Mesenchymal stem cell (in vitro differentiated cells and primary cell): Measurements from ENCODE around the gene MSI2. TPM values are rescaled to one million over a fixed set of nuclear protein-coding genes. Genes with fewer than 3 reads are reported as not detected.
A peak's percentile ranks its signal among the peaks of the same experiment; 100 is the strongest.

Experiments used
- DNase-seq: peaks from one replicate; pipeline ENCODE4 v3.0.0-alpha.2; 2013
- H2AFZ ChIP-seq: one replicate; pipeline ENCODE4 v1.6.1; 2013; ENCODE audit warnings: low read depth, mild to moderate bottlenecking, control low read depth, inconsistent platforms, low read length, moderate library complexity
- H2AK5ac ChIP-seq: 2 replicates; pipeline ENCODE4 v1.6.1; 2013; ENCODE audit warnings: low read length, moderate library complexity, mild to moderate bottlenecking, inconsistent platforms; ENCODE audit not compliant: severe bottlenecking
- H2BK120ac ChIP-seq: one replicate; pipeline ENCODE4 v1.6.1; 2013; ENCODE audit warnings: low read depth, mild to moderate bottlenecking, inconsistent platforms, low read length, moderate library complexity
- H2BK12ac ChIP-seq, 2 experiments: one replicate each; pipeline ENCODE4 v1.6.1; 2013; ENCODE audit warnings: inconsistent platforms in 2 of 2, low read length in 2 of 2, mild to moderate bottlenecking in 2 of 2, moderate library complexity in 2 of 2, control low read depth in 1 of 2
- H2BK15ac ChIP-seq: one replicate; pipeline ENCODE4 v1.6.1; 2013; ENCODE audit warnings: mild to moderate bottlenecking, low read depth, inconsistent platforms; ENCODE audit not compliant: poor library complexity, severe bottlenecking
- H2BK5ac ChIP-seq: 2 replicates; pipeline ENCODE4 v1.6.1; 2013; ENCODE audit warnings: low read depth, mild to moderate bottlenecking, low read length, control low read depth, inconsistent platforms; ENCODE audit not compliant: poor library complexity, severe bottlenecking
- H3K14ac ChIP-seq, 2 experiments: one replicate each; pipeline ENCODE4 v1.6.1; 2013; ENCODE audit warnings: inconsistent platforms in 2 of 2, low read length in 2 of 2, control low read depth in 1 of 2, mild to moderate bottlenecking in 1 of 2, moderate library complexity in 1 of 2
- H3K18ac ChIP-seq, 2 experiments: one replicate each; pipeline ENCODE4 v1.6.1; 2013; ENCODE audit warnings: inconsistent platforms in 2 of 2, low read length in 2 of 2, control low read depth in 1 of 2, low read depth in 1 of 2, mild to moderate bottlenecking in 1 of 2
- H3K23ac ChIP-seq, 2 experiments: one replicate each; pipeline ENCODE4 v1.6.1; 2013; ENCODE audit warnings: inconsistent platforms in 2 of 2, low read length in 2 of 2, mild to moderate bottlenecking in 2 of 2, moderate library complexity in 2 of 2, control low read depth in 1 of 2
- H3K27ac ChIP-seq: 2 replicates; pipeline ENCODE4 v1.5.1; 2013; ENCODE audit warnings: mild to moderate bottlenecking, moderate library complexity, low read length, control low read depth, inconsistent platforms; ENCODE audit not compliant: poor library complexity, severe bottlenecking
- H3K27me3 ChIP-seq, 2 experiments: 2 replicates each; pipeline versions ENCODE4 v1.6.1 to v1.7.0; 2013; ENCODE audit warnings: low read length in 2 of 2, mild to moderate bottlenecking in 2 of 2, moderate library complexity in 2 of 2, control low read depth in 1 of 2, inconsistent platforms in 1 of 2; ENCODE audit not compliant: control insufficient read depth in 1 of 2, insufficient read depth in 1 of 2
- H3K36me3 ChIP-seq, 2 experiments: 2 replicates each; pipeline versions ENCODE4 v1.6.1 to v1.7.0; 2013; ENCODE audit warnings: low read length in 2 of 2, control low read depth in 1 of 2, inconsistent platforms in 1 of 2, low read depth in 1 of 2, mild to moderate bottlenecking in 1 of 2; ENCODE audit not compliant: insufficient read depth in 2 of 2, control insufficient read depth in 1 of 2
- H3K4ac ChIP-seq, 2 experiments: one replicate each; pipeline ENCODE4 v1.6.1; 2013; ENCODE audit warnings: inconsistent platforms in 2 of 2, low read length in 2 of 2, mild to moderate bottlenecking in 2 of 2, moderate library complexity in 2 of 2, control low read depth in 1 of 2, low read depth in 1 of 2
- H3K4me1 ChIP-seq: 2 replicates; pipeline ENCODE4 v1.6.1; 2013; ENCODE audit warnings: low read depth, low read length, control low read depth; ENCODE audit not compliant: control insufficient read depth, insufficient read depth
- H3K4me2 ChIP-seq: 2 replicates; pipeline ENCODE4 v1.6.1; 2013; ENCODE audit warnings: low read length, mild to moderate bottlenecking, inconsistent platforms; ENCODE audit not compliant: poor library complexity, severe bottlenecking
- H3K4me3 ChIP-seq, 2 experiments: 2 replicates each; pipeline versions ENCODE4 v1.5.1 to v1.7.0; 2013; ENCODE audit warnings: low read length in 2 of 2, mild to moderate bottlenecking in 2 of 2, control low read depth in 1 of 2, low read depth in 1 of 2; ENCODE audit not compliant: insufficient read depth in 1 of 2
- H3K79me1 ChIP-seq: replicated peaks from 2 replicates; pipeline ENCODE4 v1.6.1; 2013; ENCODE audit warnings: mild to moderate bottlenecking, control low read depth, low read length, inconsistent platforms; ENCODE audit not compliant: poor library complexity, severe bottlenecking
- H3K9ac ChIP-seq: 2 replicates; pipeline ENCODE4 v1.7.0; 2013; ENCODE audit warnings: mild to moderate bottlenecking, low read length, moderate library complexity
- H3K9me3 ChIP-seq: 2 replicates; pipeline ENCODE4 v1.7.0; 2013; ENCODE audit warnings: mild to moderate bottlenecking, low read length; ENCODE audit not compliant: control insufficient read depth
- H4K8ac ChIP-seq: one replicate; pipeline ENCODE4 v1.6.1; 2013; ENCODE audit warnings: inconsistent platforms, mild to moderate bottlenecking, low read length, moderate library complexity
- H4K91ac ChIP-seq: one replicate; pipeline ENCODE4 v1.6.1; 2013; ENCODE audit warnings: mild to moderate bottlenecking, low read length, inconsistent platforms
- WGBS: methylation state at CpG from one replicate; pipeline ENCODE4 v1.1.7; 2013; ENCODE audit warnings: mixed read lengths; 5-methylcytosine and 5-hydroxymethylcytosine counted together
- polyA plus RNA-seq, 2 experiments: library from polyadenylated mRNA; stranded (reverse); fragments of 200-250 nt; gene quantifications; one replicate each; pipeline ENCODE4 v1.2.3, GENCODE V29; 2013

MSI2 gene
- 21.7 TPM for polyA plus RNA-seq (2013, experiment 1 of 2)
- polyA plus RNA-seq (2013, experiment 2 of 2), result 22.6 TPM

DNA sequence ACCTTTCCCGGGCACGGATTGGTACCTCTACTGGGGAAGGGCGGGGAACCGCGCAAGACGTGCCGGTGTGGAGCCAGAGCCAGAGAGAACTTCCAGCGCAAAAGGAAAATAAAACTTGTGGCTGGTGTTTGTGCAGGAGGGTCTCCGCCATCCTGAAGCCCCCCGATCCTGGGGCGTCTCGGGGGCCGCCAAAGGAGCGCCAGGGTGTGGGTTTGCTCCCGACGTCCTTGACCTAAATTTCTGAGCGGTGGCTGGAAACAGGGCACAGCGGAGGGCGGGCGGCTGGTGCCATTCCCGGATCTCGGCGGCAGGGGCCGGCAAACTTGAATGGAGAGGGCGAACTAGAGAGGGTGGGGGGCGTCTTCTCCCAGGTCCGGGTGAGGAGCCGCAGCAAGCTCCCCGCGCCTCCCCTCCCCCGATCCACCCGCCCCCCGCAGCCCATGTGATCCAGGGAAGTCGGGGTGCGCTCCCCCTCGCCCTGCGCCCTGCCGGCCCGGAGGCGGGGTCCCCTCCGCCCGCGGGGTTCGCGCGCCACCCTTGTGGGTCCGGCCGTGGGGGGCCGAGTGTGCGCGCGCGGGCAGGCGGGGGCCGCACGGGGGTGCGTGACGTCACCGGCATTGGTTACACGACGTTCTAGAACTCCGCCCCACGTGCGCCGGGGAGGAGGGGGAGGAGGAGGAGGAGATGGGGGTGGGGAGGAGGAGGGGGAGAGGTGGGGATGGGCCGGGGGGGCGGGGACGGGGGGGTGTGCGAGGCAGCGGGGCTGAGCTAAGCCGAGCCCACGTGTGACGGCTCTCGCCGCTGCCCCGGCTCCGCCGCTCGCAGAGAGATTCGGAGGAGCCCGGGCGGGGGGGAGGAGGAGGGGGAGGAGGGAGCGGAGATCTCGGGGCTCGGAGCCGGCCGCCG is at the start of gene MSI2:
Gene MSI2 (plus strand): TSS at position 748 of the 906 bp plus-strand sequence. CDS start 220 bp downstream, outside the sequence.
- peak within 1 kb of the TSS; percentile 67 to 74 for H3K4ac ChIP-seq
- 0% methylated on average over 25 of the region's 88 CpGs for WGBS
- peak within 1 kb of the TSS; percentile 81 to 90 for H3K18ac ChIP-seq
- peak within 1 kb of the TSS; percentile 91 for H4K8ac ChIP-seq
- peak within 1 kb of the TSS; percentile 85 for H3K9ac ChIP-seq
- peaks cover 0 to 11% of the 10 kb centered on the region in 2 experiments for H3K27me3 ChIP-seq
- H2BK15ac ChIP-seq, result peak within 1 kb of the TSS; percentile 97
- DNase-seq, result peak; percentile 84
- H2BK120ac ChIP-seq, result peak within 1 kb of the TSS; percentile 80
- peak within 1 kb of the TSS; percentile 83 to 84 for H3K4me3 ChIP-seq
- H3K23ac ChIP-seq, result peak within 1 kb of the TSS in 1 of 2 experiments; percentile 97
- peak within 1 kb of the TSS; percentile 61 for H4K91ac ChIP-seq
- H3K9me3 ChIP-seq, result peaks cover 4% of the 10 kb centered on the region
- no peak within 1 kb of the TSS for H2AK5ac ChIP-seq
- peaks cover 9% of the 10 kb centered on the region for H3K79me1 ChIP-seq
- no peaks in the 10 kb centered on the region for H3K36me3 ChIP-seq
- H3K4me1 ChIP-seq, result peaks cover 7% of the 10 kb centered on the region
- peak within 1 kb of the TSS; percentile 28 to 86 for H2BK12ac ChIP-seq
- peak within 1 kb of the TSS; percentile 71 for H2BK5ac ChIP-seq
- H2AFZ ChIP-seq, result peak within 1 kb of the TSS; percentile 53
- peak within 1 kb of the TSS in 1 of 2 experiments; percentile 77 for H3K14ac ChIP-seq
- peak within 1 kb of the TSS; percentile 23 for H3K27ac ChIP-seq
- peak within 1 kb of the TSS; percentile 72 for H3K4me2 ChIP-seq

DNA sequence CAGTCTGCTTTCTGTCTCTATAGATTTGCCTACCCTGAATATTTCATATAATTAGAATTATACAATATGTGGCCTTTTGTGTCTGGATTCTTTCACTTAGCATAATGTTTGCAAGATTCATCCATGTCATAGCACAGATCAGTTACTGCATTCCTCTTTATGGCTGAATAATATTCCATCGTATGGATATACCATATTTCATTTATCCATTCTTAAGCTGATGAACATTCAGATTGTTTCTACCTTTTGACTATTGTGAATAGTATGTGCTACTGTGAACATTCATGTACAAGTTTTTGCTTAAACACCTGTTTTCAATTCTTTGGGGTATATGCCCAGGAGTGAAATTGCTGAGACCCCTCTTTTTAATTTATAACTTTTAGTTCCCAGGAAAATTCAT is 49.4 kb upstream of the MSI2 start:
- no peaks in the 10 kb centered on the region for H3K79me1 ChIP-seq
- no peak overlapping the region for H2BK120ac ChIP-seq
- DNase-seq, result no peak
- H4K91ac ChIP-seq, result no peak overlapping the region
- H3K27me3 ChIP-seq, result peaks cover 4 to 8% of the 10 kb centered on the region in 2 experiments
- H2BK5ac ChIP-seq, result no peak overlapping the region
- no peaks in the 10 kb centered on the region for H3K36me3 ChIP-seq
- no peak overlapping the region for H3K14ac ChIP-seq
- no peak overlapping the region for H3K27ac ChIP-seq
- H3K4ac ChIP-seq, result no peak overlapping the region
- H3K18ac ChIP-seq, result no peak overlapping the region
- no peak overlapping the region for H2AFZ ChIP-seq
- H2AK5ac ChIP-seq, result no peak overlapping the region
- H3K4me2 ChIP-seq, result no peak overlapping the region
- no peak overlapping the region for H4K8ac ChIP-seq
- peaks cover 13% of the 10 kb centered on the region for H3K9me3 ChIP-seq
- no peaks in the 10 kb centered on the region for H3K4me1 ChIP-seq
- H3K9ac ChIP-seq, result no peak overlapping the region
- no CpG with 5 or more reads among the region's 1 CpG for WGBS
- H3K23ac ChIP-seq, result no peak overlapping the region
- H2BK12ac ChIP-seq, result no peak overlapping the region
- no peak overlapping the region for H2BK15ac ChIP-seq
- no peak overlapping the region for H3K4me3 ChIP-seq

DNA sequence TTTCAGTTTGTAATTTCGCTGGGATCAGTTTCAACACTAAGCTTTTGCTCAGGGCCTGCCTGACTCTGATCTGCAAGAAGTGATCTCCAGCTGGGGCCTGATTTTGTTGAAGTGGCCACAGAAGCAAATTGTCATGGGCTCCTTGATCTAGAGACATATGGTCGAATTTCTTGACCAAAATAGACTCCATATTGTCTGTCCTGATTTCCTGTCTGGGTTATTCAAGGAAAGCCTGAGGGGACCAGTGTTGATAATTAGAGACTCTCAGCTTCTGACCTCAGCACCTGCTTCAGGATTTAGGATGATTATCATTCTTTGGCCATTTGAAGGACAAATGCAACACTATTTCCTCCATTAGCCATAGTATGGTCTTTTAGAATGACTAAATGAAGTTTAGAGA is 48.9 kb upstream of the MSI2 start:
- DNase-seq, result no peak
- Histone ChIP-seq H2AK5ac (no peak overlapping the region), H3K27me3 (peaks cover 4 to 8% of the 10 kb centered on the region in 2 experiments), H3K4me3 (no peak overlapping the region), H3K18ac (no peak overlapping the region), H3K9ac (no peak overlapping the region), H3K36me3 (no peaks in the 10 kb centered on the region), H2BK15ac (no peak overlapping the region), H4K8ac (no peak overlapping the region), H2BK5ac (no peak overlapping the region), H2BK120ac (no peak overlapping the region), H3K9me3 (peaks cover 13% of the 10 kb centered on the region), H3K79me1 (no peaks in the 10 kb centered on the region), H3K4ac (no peak overlapping the region), H3K27ac (no peak overlapping the region), H3K4me2 (no peak overlapping the region), H4K91ac (no peak overlapping the region), H3K4me1 (no peaks in the 10 kb centered on the region), H3K14ac (no peak overlapping the region), H2BK12ac (no peak overlapping the region), H2AFZ (no peak overlapping the region), H3K23ac (no peak overlapping the region)
- WGBS, result 84% methylated on average over 1 of the region's 2 CpGs

DNA sequence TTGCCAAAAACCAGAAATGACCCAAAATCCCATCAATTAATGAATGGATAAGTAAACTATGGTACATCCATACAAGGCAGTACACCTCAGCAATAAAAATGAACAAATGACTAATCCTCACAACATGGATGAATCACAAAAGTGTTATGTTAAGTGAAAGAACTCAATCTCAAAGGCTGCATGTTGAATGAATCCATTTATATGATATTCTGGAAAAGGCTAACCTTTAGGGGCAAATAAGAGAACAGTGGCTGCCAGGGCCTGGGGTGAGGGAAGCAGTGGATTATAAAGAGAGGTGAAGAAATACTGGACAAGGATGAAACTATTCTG is 46.1 kb upstream of the MSI2 start:
- Histone ChIP-seq H3K36me3 (no peaks in the 10 kb centered on the region), H2BK15ac (no peak overlapping the region), H3K9me3 (peaks cover 13% of the 10 kb centered on the region), H3K18ac (no peak overlapping the region), H3K14ac (no peak overlapping the region), H3K4me2 (no peak overlapping the region), H3K4me3 (no peak overlapping the region), H2AK5ac (no peak overlapping the region), H3K79me1 (no peaks in the 10 kb centered on the region), H4K91ac (no peak overlapping the region), H3K27ac (no peak overlapping the region), H3K4me1 (no peaks in the 10 kb centered on the region), H2AFZ (no peak overlapping the region), H2BK120ac (no peak overlapping the region), H3K23ac (no peak overlapping the region), H3K27me3 (peaks cover 0 to 11% of the 10 kb centered on the region in 2 experiments), H3K9ac (no peak overlapping the region), H2BK5ac (no peak overlapping the region), H4K8ac (no peak overlapping the region), H3K4ac (no peak overlapping the region), H2BK12ac (no peak overlapping the region)
- no peak for DNase-seq
